Tongue (tissue), 2 donors: Measurements from ENCODE around the gene ODC1. TPM values are rescaled to one million over a fixed set of nuclear protein-coding genes. Genes with fewer than 3 reads are reported as not detected.

Experiments
- DNase-seq: peaks from one replicate; pipeline ENCODE4 v3.0.0-alpha.2; 2015
- total RNA-seq: library from RNA; depleted of rRNA; stranded (reverse); fragments of >200 nt; gene quantifications from one replicate; pipeline ENCODE4 v1.2.3, GENCODE V29; 2014

The ODC1 gene
- total RNA-seq, 1 donor from 2014 or later = 124 TPM

- DNase-seq = peak; percentile 57
These were observed 33.1 kb downstream of the ODC1 start for GRCh38 chr2:10415048-10415447.

GRCh38 chr2:10414591-10414990, 33.5 kb downstream of the ODC1 start:
- peak; percentile 96 for DNase-seq

GRCh38 chr2:10413991-10414451, 34.1 kb downstream of the ODC1 start:
- DNase-seq = peak; percentile 84

DNA sequence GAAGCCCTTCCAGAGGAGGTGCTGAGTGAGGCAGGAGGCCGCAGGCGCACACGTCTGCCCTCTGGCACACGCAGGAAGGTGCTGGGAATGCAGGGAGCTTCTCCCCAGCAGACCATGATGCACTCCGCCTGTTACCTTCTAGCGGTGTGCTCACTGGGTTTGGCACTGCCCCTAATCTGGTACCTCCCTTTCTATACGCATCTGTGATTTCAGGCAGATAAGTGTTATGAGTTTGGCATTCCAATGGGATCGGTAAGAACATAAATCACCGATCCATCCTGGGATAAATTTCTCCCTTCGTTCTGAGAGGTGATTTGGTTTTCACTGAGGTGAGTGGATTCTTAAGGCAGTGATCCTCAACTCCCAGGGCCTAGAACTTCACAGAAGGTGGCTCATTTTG, 34.6 kb downstream of the ODC1 start:
- DNase-seq = no peak

GRCh38 chr2:10412380-10412779, 35.7 kb downstream of the ODC1 start:
- peak; percentile 65 for DNase-seq

DNA sequence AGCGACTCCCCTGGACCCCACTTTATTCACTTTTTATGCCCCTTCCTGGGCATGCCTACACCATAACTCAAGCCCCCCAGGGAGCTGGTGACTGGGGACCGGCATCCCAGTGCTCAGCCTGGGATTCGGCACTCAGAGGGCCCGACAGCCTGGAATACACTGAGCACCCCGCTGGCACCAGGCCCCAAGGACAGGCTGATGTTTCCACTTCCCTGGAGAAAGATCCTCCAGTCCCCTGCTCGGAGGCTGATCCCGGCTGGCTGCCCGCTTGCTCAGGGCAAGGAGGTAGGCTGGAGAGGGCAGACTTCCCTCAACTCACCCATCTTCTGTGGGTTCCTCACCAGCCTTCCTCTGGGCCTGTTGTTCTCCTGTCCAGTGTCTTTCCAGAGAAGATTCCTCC, 36.6 kb downstream of the ODC1 start:
- DNase-seq = no peak

DNA sequence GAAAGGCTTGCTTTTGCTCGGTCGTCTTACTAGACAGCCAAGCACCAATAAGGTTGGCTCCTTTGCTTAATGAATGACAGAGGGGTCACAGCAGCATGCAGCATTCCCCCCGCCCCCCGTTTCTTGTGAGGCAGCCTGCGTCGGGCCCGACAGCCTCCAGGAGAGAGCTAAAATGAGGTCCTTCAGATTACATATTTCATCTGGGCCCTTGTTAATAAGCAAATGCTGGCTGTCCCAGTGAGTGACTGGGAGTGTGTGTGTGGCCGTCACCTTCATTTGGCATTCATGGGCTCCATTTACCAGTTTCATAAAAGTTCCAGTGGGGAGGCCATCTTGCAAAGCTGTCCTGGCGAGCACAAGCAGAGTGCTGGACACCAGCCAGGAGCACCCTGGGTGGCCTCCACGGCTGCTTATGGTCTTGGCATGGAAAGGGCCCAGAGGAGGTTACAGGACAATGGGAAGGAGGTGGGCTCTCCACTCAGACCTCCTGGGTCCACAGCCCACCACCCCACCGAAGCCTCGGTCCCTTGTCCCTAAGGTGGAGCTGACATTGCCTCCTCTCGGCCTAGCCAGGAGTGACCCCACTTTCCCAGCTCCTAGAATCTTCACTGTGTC, 37.2 kb downstream of the ODC1 start:
- DNase-seq = peak; percentile 80

DNA sequence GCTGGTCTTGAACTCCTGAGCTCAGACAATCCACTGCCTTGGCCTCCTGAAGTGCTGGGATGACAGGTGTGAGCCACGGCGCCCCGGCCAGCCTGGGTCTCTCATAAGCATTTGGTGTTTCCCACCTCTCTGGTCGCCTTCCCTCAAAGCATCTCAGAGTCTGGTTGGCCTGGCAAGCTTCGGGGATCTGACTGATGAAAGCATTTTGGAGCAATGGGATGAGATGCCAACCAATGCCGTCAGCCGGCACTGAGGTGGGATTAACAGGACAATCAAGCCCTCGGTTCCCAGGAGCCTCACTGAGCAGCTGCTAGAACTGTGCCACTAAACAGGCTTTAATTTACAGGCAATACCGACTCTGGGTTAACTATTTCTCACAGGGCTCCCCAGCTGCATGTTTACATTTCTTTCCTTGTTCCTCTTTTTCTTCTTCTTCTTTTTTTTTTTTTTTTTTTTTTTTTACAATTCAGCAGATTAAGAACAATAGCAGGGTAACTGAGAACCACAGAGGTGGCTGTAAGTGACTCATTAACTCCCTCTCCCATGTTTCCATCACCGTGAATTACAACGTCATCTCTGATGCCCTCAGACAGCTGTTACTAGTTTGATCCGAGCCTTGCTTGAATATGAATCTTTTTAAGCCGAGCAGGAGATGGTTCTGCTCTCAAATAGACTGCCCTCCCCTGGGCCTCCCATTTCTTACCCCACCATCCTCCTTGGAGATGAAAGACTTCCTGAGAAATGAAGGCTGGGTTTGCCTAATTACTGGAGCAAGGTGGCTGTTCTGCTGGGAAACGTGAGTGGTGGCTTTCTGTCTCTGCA, 37.9 kb downstream of the ODC1 start:
- DNase-seq = peak; percentile 97

- peak; percentile 89 for DNase-seq
These were observed 39.2 kb downstream of the ODC1 start for GRCh38 chr2:10408649-10409579.

- DNase-seq = no peak
These were observed 40.1 kb downstream of the ODC1 start for GRCh38 chr2:10407841-10408648.

GRCh38 chr2:10407432-10407831, 40.7 kb downstream of the ODC1 start:
- no peak for DNase-seq

GRCh38 chr2:10406491-10407188, 41.5 kb downstream of the ODC1 start:
- DNase-seq = no peak

GRCh38 chr2:10406016-10406415, 42.1 kb downstream of the ODC1 start:
- peak; percentile 59 for DNase-seq

DNA sequence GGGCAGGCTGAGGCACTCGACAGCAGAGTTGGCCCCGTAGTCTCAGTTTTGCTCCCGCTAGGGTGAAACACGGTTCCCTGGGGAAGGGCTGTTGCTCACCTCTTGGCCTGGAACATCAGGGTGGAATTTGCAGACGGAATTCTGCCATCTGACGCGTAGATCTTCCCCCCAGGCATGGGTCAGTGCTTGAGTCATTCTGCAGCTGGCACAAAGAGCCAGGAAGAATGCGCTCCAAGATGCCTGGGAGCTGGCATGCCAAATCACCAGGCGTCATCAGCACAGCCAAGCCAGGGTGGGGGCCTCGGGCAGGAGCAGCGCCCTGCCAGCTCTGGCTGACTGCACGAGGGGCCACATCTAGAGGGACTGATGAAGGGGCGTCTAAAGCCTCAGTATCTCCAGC, 42.7 kb downstream of the ODC1 start:
- peak; percentile 93 for DNase-seq

DNA sequence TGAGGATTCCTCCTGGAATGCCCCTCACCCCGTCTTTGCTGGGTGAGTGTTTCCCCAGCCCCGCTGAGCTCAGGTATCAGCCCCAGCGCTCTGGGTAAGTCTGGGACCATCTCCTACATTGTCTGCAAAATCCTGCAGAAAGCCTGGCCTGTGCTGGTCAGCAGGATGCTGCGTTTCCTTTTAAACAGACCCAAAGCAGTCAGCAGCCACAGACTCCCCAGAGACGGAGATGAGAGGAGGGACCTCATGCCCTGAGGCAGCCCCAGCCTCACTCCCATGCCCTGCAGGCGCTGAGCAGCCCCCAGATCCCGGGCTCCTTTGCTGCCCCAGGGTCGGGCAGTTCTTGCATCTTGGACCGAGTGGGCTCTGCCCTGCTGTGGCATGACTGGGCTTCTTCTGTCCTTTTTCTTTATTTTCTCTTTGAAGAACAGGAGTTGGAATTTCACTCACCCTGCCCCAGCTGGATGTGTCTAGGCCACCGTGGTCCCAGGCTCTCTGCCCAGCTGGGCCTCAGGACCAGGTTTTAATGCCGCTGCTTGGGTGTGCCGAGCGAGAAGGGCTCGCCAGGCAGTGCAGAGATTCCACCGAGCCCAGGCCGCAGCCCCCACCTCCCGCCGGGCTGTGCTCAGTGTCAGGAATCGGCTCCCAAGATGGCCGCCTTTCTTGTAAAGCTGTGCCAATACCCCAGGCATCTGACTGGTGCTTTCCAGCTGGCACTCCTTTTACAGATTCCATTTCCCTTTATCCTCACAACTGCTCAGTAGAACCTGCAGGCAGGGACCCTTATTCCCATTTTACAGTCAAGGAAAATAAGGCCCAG, 43.6 kb downstream of the ODC1 start:
- peak; percentile 87 for DNase-seq

DNA sequence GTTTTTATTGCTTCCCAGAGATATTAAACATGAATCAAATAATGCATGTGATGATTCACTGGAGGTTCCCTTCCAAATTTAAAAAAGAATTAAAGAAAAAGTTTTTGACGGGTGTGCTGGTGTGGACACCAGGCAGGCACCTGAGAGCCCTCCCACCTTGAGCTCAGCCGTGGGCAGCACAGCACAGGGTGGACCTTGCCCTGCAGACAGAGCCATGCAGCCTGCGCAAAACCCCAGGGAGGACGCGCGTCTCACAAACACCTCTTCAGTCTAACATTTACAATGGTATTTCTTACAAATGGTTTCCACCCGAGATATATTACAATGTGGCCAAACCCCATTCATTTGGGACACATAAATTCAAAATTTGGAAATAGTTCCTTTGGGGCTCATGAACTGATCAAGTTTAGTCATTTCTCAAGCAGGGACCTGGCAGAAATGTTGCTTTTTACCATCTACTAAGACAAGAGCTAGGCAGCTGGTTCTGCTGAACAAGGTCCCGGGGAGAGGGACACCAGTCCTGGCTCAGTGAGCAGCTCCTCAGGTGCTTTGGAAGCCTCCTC, 45.4 kb downstream of the ODC1 start:
- no peak for DNase-seq

GRCh38 chr2:10402062-10402585, 46.0 kb downstream of the ODC1 start:
- DNase-seq = no peak

DNA sequence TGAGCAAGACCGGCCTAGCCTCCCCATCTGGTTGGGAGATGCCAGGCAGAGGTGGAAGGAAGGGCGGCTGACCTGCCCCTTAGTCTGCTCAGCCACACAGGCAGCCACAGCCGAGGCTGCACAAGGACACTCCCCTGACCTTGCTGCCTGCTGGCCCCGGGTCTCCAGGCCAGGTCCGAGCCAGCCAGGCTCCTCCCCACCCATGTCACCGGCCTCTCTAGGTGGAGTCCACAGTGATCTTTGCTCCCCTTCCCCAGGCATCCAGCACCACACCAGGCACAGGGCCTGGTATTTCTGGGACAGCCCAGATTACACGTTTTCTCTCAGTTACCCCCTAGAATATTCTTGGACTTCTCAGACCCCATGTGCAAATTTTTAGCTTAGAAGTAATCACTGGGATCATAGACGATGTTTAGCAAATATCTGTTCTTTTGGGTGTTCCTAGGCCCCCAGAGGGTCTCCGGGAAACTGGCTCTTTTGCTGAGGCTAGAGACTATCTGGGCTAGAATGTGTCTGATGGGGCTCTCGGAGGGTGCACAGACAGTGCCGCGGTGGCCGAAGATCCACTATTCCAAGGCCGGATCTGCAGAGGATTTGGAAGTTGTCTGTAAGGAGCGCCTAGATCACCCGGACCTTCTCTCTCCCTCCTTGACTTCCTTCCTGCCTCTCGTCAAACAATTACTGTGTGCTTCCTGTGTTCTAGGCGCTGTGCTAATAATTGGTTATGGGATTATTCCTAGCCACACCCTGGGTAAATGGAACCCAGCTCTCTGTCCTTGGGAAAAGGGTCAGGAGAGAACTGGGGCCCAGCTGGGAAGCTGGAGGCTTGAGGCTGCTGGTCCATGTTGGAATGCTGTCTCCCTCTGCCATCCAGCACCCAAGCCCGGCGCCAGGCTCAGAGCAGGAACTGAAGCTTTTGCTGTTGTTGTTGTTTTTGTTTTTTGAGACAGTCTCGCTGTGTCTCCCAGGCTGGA, 46.9 kb downstream of the ODC1 start:
- DNase-seq = no peak
